HEK293 (cell line): Measurements from ENCODE around the gene APOBEC4.

Experiments used
- CTCF ChIA-PET: fragments of 350-600 bp; formaldehyde crosslinking; extraction: SDS; loops from one replicate; lab custom pipeline; 2021; ENCODE audit warnings: antibody characterized with exemption; lab: Yijun Ruan, JAX
- POLR2A ChIA-PET: fragments of 300-600 bp; formaldehyde crosslinking; extraction: SDS; loops from one replicate; lab custom pipeline; 2020; ENCODE audit warnings: antibody characterized with exemption, inconsistent platforms; lab: Yijun Ruan, JAX
- H3K27ac ChIP-seq: fragments of 200-500 bp; sonication (Bioruptor generic); 2 replicates; pipeline ENCODE4 v1.5.1; 2014; ENCODE audit warnings: low read depth, low read length, control low read depth, inconsistent platforms; ENCODE audit errors: extremely low read depth
- H3K36me3 ChIP-seq, 2 experiments: fragments of 200-500 bp in 1 of 2; sonication (Bioruptor generic) in 1 of 2; 1 replicate in 1 of 2; 2 replicates in 1 of 2; pipeline ENCODE4 v1.5.1; 2014 to 2017; ENCODE audit warnings: inconsistent platforms in 2 of 2, low read length in 2 of 2; ENCODE audit not compliant: control insufficient read depth in 2 of 2, insufficient read depth in 1 of 2
- H3K4me1 ChIP-seq: fragments of 200-500 bp; sonication (Bioruptor generic); 2 replicates; pipeline ENCODE4 v1.5.1; 2014; ENCODE audit warnings: mild to moderate bottlenecking, low read length, inconsistent platforms; ENCODE audit not compliant: control insufficient read depth, insufficient read depth
- H3K4me3 ChIP-seq: 2 replicates; pipeline ENCODE4 v1.5.1; 2011; ENCODE audit warnings: low read depth, mild to moderate bottlenecking, control low read depth, low read length, moderate library complexity
- H3K9me3 ChIP-seq: fragments of 200-500 bp; sonication (Bioruptor generic); 2 replicates; pipeline ENCODE4 v1.5.1; 2014; ENCODE audit warnings: low read depth, low read length, inconsistent platforms; ENCODE audit not compliant: control insufficient read depth, insufficient read depth
- ATF2 ChIP-seq: fragments of 450-650 bp; formaldehyde crosslinking; IDR thresholded peaks from 2 replicates; pipeline ENCODE4 v1.5.1; 2016; ENCODE audit warnings: missing biosample characterization, missing genetic modification characterization, low read depth
- GLI4 ChIP-seq: fragments of 450-650 bp; formaldehyde crosslinking; IDR thresholded peaks from 2 replicates; pipeline ENCODE4 v1.5.1; 2016; ENCODE audit warnings: missing biosample characterization, missing genetic modification characterization
- SETDB1 ChIP-seq: IDR thresholded peaks from one replicate; pipeline ENCODE4 v1.6.1; 2017; ENCODE audit warnings: mild to moderate bottlenecking, low read length, moderate library complexity, mixed read lengths; ENCODE audit not compliant: insufficient read length
- SP7 ChIP-seq: fragments of 450-650 bp; formaldehyde crosslinking; IDR thresholded peaks from 2 replicates; pipeline ENCODE4 v1.5.1; 2016; ENCODE audit warnings: missing biosample characterization, missing genetic modification characterization
- ZBTB1 ChIP-seq: fragments of 450-650 bp; formaldehyde crosslinking; IDR thresholded peaks from 2 replicates; pipeline ENCODE4 v1.5.1; 2016; ENCODE audit warnings: missing biosample characterization, missing genetic modification characterization
- ZBTB17 ChIP-seq: fragments of 450-650 bp; formaldehyde crosslinking; IDR thresholded peaks from 2 replicates; pipeline ENCODE4 v1.5.1; 2016; ENCODE audit warnings: missing biosample characterization, missing genetic modification characterization
- ZBTB48 ChIP-seq: fragments of 450-650 bp; formaldehyde crosslinking; IDR thresholded peaks from 2 replicates; pipeline ENCODE4 v1.5.1; 2016; ENCODE audit warnings: missing biosample characterization, missing genetic modification characterization
- ZFP41 ChIP-seq: fragments of 450-650 bp; formaldehyde crosslinking; IDR thresholded peaks from 2 replicates; pipeline ENCODE4 v1.5.1; 2016; ENCODE audit warnings: missing biosample characterization, missing genetic modification characterization, borderline replicate concordance
- ZNF10 ChIP-seq: fragments of 450-650 bp; formaldehyde crosslinking; IDR thresholded peaks from 2 replicates; pipeline ENCODE4 v1.5.1; 2017; ENCODE audit warnings: missing biosample characterization, missing genetic modification characterization
- ZNF112 ChIP-seq: fragments of 450-650 bp; formaldehyde crosslinking; IDR thresholded peaks from 2 replicates; pipeline ENCODE4 v1.5.0; 2017; ENCODE audit warnings: missing biosample characterization, missing genetic modification characterization
- ZNF121 ChIP-seq: fragments of 450-650 bp; formaldehyde crosslinking; IDR thresholded peaks from 2 replicates; pipeline ENCODE4 v1.5.1; 2016; ENCODE audit warnings: missing biosample characterization, missing genetic modification characterization
- ZNF132 ChIP-seq: fragments of 450-650 bp; formaldehyde crosslinking; IDR thresholded peaks from 2 replicates; pipeline ENCODE4 v1.5.1; 2017; ENCODE audit warnings: missing biosample characterization, missing genetic modification characterization, borderline replicate concordance
- ZNF174 ChIP-seq: fragments of 450-650 bp; formaldehyde crosslinking; IDR thresholded peaks from 2 replicates; pipeline ENCODE4 v1.5.0; 2017; ENCODE audit warnings: missing biosample characterization, mild to moderate bottlenecking, missing genetic modification characterization
- ZNF23 ChIP-seq: fragments of 450-650 bp; formaldehyde crosslinking; IDR thresholded peaks from 2 replicates; pipeline ENCODE4 v1.5.1; 2016; ENCODE audit warnings: missing biosample characterization, missing genetic modification characterization, borderline replicate concordance
- ZNF354C ChIP-seq: fragments of 450-650 bp; formaldehyde crosslinking; IDR thresholded peaks from 2 replicates; pipeline ENCODE4 v1.5.1; 2016; ENCODE audit warnings: missing biosample characterization, missing genetic modification characterization, low read depth, borderline replicate concordance
- ZNF416 ChIP-seq: fragments of 450-650 bp; formaldehyde crosslinking; IDR thresholded peaks from 2 replicates; pipeline ENCODE4 v1.5.1; 2016; ENCODE audit warnings: missing biosample characterization, missing genetic modification characterization
- ZNF423 ChIP-seq: fragments of 450-650 bp; formaldehyde crosslinking; IDR thresholded peaks from 2 replicates; pipeline ENCODE4 v1.5.1; 2016; ENCODE audit warnings: missing biosample characterization, missing genetic modification characterization
- ZNF521 ChIP-seq: fragments of 450-650 bp; formaldehyde crosslinking; IDR thresholded peaks from 2 replicates; pipeline ENCODE4 v1.5.1; 2017; ENCODE audit warnings: missing biosample characterization, mild to moderate bottlenecking, missing genetic modification characterization
- ZNF530 ChIP-seq: fragments of 450-650 bp; formaldehyde crosslinking; IDR thresholded peaks from 2 replicates; pipeline ENCODE4 v1.5.1; 2016; ENCODE audit warnings: low read depth, missing biosample characterization, missing genetic modification characterization
- ZNF623 ChIP-seq: fragments of 450-650 bp; formaldehyde crosslinking; IDR thresholded peaks from 2 replicates; pipeline ENCODE4 v1.5.1; 2016; ENCODE audit warnings: missing biosample characterization, missing genetic modification characterization
- ZNF626 ChIP-seq: fragments of 450-650 bp; sonication (Bioruptor Pico); formaldehyde crosslinking; IDR thresholded peaks from 2 replicates; pipeline ENCODE4 v1.5.1; 2018; ENCODE audit warnings: missing biosample characterization, missing genetic modification characterization, inconsistent platforms
- ZSCAN4 ChIP-seq: fragments of 450-650 bp; formaldehyde crosslinking; IDR thresholded peaks from 2 replicates; pipeline ENCODE4 v1.5.1; 2017; ENCODE audit warnings: missing biosample characterization, missing genetic modification characterization
- TF ChIP-seq, protein P1 (sequence below): fragments of 450-650 bp; formaldehyde crosslinking; IDR thresholded peaks from 2 replicates; pipeline ENCODE4 v1.5.1; 2017; ENCODE audit warnings: missing biosample characterization, missing genetic modification characterization

The APOBEC4 gene, protein sequence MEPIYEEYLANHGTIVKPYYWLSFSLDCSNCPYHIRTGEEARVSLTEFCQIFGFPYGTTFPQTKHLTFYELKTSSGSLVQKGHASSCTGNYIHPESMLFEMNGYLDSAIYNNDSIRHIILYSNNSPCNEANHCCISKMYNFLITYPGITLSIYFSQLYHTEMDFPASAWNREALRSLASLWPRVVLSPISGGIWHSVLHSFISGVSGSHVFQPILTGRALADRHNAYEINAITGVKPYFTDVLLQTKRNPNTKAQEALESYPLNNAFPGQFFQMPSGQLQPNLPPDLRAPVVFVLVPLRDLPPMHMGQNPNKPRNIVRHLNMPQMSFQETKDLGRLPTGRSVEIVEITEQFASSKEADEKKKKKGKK

DNA sequence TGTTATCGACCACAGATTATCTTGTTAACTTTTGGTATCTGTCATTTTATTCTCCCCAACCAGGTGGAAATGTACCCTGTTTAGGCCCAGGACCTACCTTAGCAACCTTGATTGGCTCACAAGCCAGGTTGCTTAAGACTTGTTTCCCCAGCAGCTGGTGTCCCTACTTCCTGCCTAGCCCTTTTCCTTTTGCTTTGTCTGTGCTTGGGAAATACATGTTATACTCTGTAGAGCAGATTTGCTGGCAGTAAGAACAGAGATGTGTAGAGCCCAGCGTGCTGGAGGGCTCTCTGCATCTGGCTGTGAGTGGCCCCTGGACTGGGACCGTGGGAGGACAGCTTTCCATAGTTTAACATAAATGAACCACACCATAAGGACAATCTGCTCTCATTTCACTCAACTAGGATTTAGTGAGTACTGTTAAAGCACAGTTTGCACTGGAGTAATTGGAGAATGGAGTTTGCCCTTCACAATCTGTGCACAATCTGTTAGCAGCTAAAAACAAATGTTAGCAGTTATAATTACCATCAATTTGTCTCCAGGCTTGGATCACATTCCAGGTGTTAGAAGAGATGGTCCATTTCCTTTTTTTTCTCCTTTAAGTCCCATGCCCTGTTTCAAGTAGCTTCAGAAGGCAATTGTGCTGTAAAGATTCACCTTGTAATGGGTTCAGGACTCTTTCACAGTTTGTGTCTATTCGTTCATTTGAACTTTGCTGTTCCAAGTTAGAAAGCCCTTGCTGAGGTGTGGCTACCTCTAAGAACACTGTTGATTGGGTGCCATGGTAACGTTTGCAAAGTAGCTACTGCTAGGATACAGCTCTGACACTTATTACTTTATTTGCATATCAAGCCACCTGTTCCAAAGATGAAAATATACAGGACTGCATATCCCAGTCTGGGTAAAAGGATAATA is at the start of gene APOBEC4:
APOBEC4 (minus strand) TSS at position 770 of the 915 bp plus-strand sequence. CDS start 4,535 bp downstream, outside the sequence.
- Histone ChIP-seq H3K9me3 (no peaks in the 10 kb centered on the region), H3K27ac (no peak within 1 kb of the TSS)
- POLR2A ChIA-PET, result no interaction called here

DNA sequence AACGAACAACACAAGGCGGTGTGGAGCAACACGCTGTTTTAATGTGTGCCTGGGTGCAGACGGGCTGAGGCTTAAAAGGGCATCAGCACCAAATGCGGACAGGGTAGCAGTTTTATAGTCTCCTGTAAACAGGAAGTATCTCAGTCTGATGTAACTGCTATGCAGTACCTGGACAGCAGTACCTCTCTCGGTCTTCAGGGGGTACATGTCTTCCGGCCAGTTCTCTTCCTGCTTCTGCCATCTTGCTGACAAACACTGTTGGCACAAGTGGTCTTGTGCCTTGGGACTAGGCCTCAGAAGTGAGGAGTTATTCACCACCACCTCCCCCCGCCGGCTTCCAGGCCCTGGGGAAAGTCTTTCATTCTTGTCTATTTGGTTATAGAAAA is 49.7 kb upstream of the APOBEC4 start:
- no peak overlapping the region for H3K27ac ChIP-seq
- no peak overlapping the region for H3K4me3 ChIP-seq
- ChIA-PET POLR2A (no interaction called here), CTCF (interaction anchor here (0.9 kb wide), 1 partner anchor 18 kb away, joined by 4 read pairs; no protein-coding TSS in a partner anchor)
- H3K4me1 ChIP-seq, result no peaks in the 10 kb centered on the region
- TF ChIP-seq ZNF521 (tag by site-specific recombination) (no peak), ZNF23 (tag by site-specific recombination) (no peak), ZNF626 (tag by site-specific recombination) (no peak), ZNF132 (no peak), SP7 (no peak), ZNF354C (tag by site-specific recombination) (no peak)
- TF ChIP-seq, protein P1, sequence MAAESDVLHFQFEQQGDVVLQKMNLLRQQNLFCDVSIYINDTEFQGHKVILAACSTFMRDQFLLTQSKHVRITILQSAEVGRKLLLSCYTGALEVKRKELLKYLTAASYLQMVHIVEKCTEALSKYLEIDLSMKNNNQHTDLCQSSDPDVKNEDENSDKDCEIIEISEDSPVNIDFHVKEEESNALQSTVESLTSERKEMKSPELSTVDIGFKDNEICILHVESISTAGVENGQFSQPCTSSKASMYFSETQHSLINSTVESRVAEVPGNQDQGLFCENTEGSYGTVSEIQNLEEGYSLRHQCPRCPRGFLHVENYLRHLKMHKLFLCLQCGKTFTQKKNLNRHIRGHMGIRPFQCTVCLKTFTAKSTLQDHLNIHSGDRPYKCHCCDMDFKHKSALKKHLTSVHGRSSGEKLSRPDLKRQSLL (tag by site-specific recombination), result no peak
- no peaks in the 10 kb centered on the region for H3K9me3 ChIP-seq
- no peaks in the 10 kb centered on the region for H3K36me3 ChIP-seq

More for the DNA sequence above, at the start of gene APOBEC4:
- CTCF ChIA-PET, result interaction anchor here (0.6 to 6.2 kb wide), 5 partner anchors 15 to 569 kb away, joined by 3 to 128 read pairs (median 3); no protein-coding TSS in a partner anchor
- TF ChIP-seq ZNF112 (tag by site-specific recombination), result no peak
- no peak for TF ChIP-seq ZBTB1 (tag by site-specific recombination)
- no peak for TF ChIP-seq ZNF423 (tag by site-specific recombination)
- TF ChIP-seq SETDB1, result no peak
- Histone ChIP-seq H3K4me1 (no peaks in the 10 kb centered on the region), H3K4me3 (no peak within 1 kb of the TSS), H3K36me3 (no peaks in the 10 kb centered on the region)

GRCh38 chr1:183702087-183702812 is 49.1 kb upstream of the APOBEC4 start:
- ChIA-PET CTCF (interaction anchor here (0.7 kb wide), 1 partner anchor 15 kb away, joined by 4 read pairs; no protein-coding TSS in a partner anchor), POLR2A (no interaction called here)
- H3K36me3 ChIP-seq, result no peaks in the 10 kb centered on the region

More at GRCh38 chr1:183702087-183702812, 49.1 kb upstream of the APOBEC4 start:
- H3K27ac ChIP-seq, result no peak overlapping the region
- H3K4me1 ChIP-seq, result no peaks in the 10 kb centered on the region
- no peaks in the 10 kb centered on the region for H3K9me3 ChIP-seq
- no peak overlapping the region for H3K4me3 ChIP-seq
- TF ChIP-seq ZNF121 (tag by site-specific recombination) (no peak), ZBTB17 (tag by site-specific recombination) (no peak), ZFP41 (tag by site-specific recombination) (no peak), ZNF623 (tag by site-specific recombination) (no peak), ZNF530 (tag by site-specific recombination) (no peak), ZNF174 (tag by site-specific recombination) (no peak), GLI4 (no peak), ZNF416 (tag by site-specific recombination) (no peak), ZSCAN4 (tag by site-specific recombination) (no peak), SETDB1 (no peak), ATF2 (tag by site-specific recombination) (no peak), ZBTB48 (tag by site-specific recombination) (no peak), ZNF10 (tag by site-specific recombination) (no peak)
